Memory B cell (primary cell): ENCODE results near the gene ATRN.
"Not testable (repeated sequence)": the region's sequence is repeated elsewhere in the genome, so short reads cannot be mapped to it uniquely, and the experiment has no call there.

ENCODE experiments used
- ATAC-seq: fragments of 150-1000 bp; cut with Tn5 transposase; 2 replicates; pipeline ENCODE4 v1.10.0; 2021; ENCODE audit warnings: low read depth, mild to moderate bottlenecking, moderate library complexity
- DNase-seq, 2 donors: peaks; one replicate each; pipeline ENCODE4 v3.0.0; 2022; ENCODE audit warnings: low spot score in 2 of 2
- H3K27ac Mint-ChIP-seq: one replicate; pipeline ENCODE4 v1.8.0; 2022; ENCODE audit warnings: mild to moderate bottlenecking, moderate library complexity, mixed read lengths
- H3K27me3 Mint-ChIP-seq: one replicate; pipeline ENCODE4 v1.8.0; 2022; ENCODE audit warnings: mixed read lengths
- H3K36me3 Mint-ChIP-seq: one replicate; pipeline ENCODE4 v1.8.0; 2022; ENCODE audit warnings: mild to moderate bottlenecking, mixed read lengths
- H3K4me1 Mint-ChIP-seq: one replicate; pipeline ENCODE4 v1.8.0; 2022; ENCODE audit warnings: mixed read lengths
- H3K4me3 Mint-ChIP-seq: one replicate; pipeline ENCODE4 v1.8.0; 2022; ENCODE audit warnings: mild to moderate bottlenecking, moderate library complexity, mixed read lengths
- H3K9me3 Mint-ChIP-seq: one replicate; pipeline ENCODE4 v1.8.0; 2022; ENCODE audit warnings: mixed read lengths

The ATRN gene

DNA sequence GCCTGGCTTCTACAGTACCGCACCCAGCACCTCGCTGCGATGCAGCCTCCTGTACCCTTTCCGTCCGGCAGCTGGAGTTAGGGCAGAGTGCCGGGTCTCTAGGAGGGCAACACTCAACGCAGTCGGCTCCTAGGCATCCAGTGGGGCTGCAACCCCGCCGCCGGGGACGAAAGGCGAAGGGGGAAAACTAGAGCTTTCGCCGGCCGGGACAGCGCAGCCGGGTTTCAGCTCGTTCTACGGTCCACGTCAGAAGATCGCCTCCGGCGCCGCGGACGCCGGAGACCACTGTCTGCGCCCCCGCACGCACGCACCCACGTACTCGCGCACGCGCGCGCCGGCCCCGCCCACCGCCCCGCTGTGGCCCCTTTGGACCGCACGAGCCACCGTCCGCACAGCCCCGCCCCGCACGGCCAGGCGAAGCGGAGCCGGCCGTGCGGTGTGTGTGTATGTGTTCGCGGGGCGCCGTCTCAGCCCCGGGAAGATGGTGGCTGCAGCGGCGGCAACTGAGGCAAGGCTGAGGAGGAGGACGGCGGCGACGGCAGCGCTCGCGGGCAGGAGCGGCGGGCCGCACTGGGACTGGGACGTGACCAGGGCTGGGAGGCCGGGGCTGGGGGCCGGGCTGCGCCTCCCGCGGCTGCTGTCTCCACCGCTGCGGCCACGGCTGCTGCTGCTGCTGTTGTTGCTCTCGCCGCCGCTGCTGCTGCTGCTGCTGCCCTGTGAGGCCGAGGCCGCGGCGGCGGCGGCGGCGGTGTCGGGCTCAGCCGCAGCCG, at the start of gene ATRN:
TSS of gene ATRN (plus strand) at position 392 of the 770 bp plus-strand sequence. CDS start at position 482, 90 bp downstream.
- H3K9me3 Mint-ChIP-seq = no peaks in the 10 kb centered on the region
- no peaks in the 10 kb centered on the region for H3K36me3 Mint-ChIP-seq
- H3K4me3 Mint-ChIP-seq = peak within 1 kb of the TSS; percentile 94
- DNase-seq (peak; percentile 87 to 95), ATAC-seq (peak; percentile 92)
- H3K27me3 Mint-ChIP-seq = peaks cover 1% of the 10 kb centered on the region
- peak within 1 kb of the TSS; percentile 86 for H3K27ac Mint-ChIP-seq
- H3K4me1 Mint-ChIP-seq = peaks cover 24% of the 10 kb centered on the region

GRCh38 chr20:3421985-3422384, 48.8 kb upstream of the ATRN start:
- H3K27me3 Mint-ChIP-seq = peaks cover 5% of the 10 kb centered on the region
- no peaks in the 10 kb centered on the region for H3K9me3 Mint-ChIP-seq
- H3K4me1 Mint-ChIP-seq = peaks cover 4% of the 10 kb centered on the region
- H3K4me3 Mint-ChIP-seq = no peak overlapping the region
- no peak overlapping the region for H3K27ac Mint-ChIP-seq
- H3K36me3 Mint-ChIP-seq = no peaks in the 10 kb centered on the region
- no peak for DNase-seq
- no peak for ATAC-seq

DNA sequence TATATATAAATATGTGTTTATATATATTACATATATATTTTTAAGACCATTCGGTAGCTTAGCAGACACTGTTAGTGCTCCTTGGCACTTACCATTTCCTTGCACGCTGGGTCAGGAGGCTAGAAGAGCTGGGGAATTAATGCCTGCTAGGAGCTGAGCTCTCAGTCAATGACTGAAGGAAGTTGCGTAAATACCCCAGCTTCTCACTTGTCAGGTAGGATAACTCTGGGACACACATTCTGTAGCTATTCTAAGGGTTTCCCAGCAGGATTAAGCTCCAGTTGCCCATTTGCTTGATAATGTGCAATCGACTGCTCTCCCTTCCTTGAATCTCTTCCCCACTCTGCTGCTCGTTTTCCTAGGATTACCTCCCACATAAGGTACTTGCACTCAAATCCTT, 47.7 kb upstream of the ATRN start:
- Mint-ChIP-seq H3K4me1 (peaks cover 4% of the 10 kb centered on the region), H3K4me3 (no peak overlapping the region), H3K27ac (no peak overlapping the region), H3K36me3 (no peaks in the 10 kb centered on the region), H3K9me3 (no peaks in the 10 kb centered on the region), H3K27me3 (peaks cover 5% of the 10 kb centered on the region)
- DNase-seq (no peak), ATAC-seq (no peak)

DNA sequence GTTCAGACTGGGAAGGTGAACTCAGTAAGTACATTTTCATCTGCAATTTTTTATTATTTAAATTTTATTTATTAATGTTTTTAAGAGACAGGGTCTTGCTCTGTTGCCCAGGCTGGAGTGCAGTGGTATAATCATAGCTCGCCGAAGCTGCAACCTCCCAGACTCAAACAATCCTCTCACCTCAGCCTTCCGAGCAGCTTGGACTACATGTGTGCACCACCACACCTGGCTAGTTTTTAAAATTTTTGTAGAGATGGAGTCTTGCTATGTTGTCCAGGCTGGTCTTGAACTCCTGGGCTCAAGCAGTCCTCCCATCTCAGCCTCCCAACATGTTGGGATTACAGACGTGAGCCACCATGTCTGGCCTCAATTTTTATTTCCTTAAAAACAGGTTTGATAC, 44.1 kb upstream of the ATRN start:
- DNase-seq, H3K4me3 Mint-ChIP-seq, H3K9me3 Mint-ChIP-seq, H3K36me3 Mint-ChIP-seq, ATAC-seq, H3K4me1 Mint-ChIP-seq, H3K27ac Mint-ChIP-seq, H3K27me3 Mint-ChIP-seq: not testable (repeated sequence)

- DNase-seq (peak in 1 of 2 donors; percentile 15), ATAC-seq (peak; percentile 90)
- no peak overlapping the region for H3K27ac Mint-ChIP-seq
- H3K27me3 Mint-ChIP-seq = no peaks in the 10 kb centered on the region
- H3K4me3 Mint-ChIP-seq = no peak overlapping the region
- no peaks in the 10 kb centered on the region for H3K9me3 Mint-ChIP-seq
- peaks cover 7% of the 10 kb centered on the region for H3K4me1 Mint-ChIP-seq
- H3K36me3 Mint-ChIP-seq = no peaks in the 10 kb centered on the region
Observed at GRCh38 chr20:3430376-3431069, 40.3 kb upstream of the ATRN start.

DNA sequence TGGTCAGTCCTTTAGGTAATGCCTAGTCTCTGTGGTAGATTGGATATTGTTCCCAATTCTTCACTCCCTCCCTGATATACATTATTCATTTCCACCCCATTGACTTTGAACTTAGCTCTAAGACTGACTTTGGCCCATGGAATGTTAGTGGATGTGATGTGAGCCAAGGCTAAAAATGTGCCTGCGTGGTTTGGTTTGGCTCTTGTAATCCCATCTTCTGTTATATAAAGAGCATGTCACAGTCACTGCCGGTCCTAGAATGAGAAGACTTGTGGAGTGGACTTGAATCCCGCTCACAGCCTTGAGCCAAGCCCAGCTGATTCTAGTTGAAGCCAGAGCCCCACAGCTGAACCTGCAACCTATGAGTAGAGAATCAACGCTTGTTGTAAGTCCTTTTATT, 39.7 kb upstream of the ATRN start:
- Mint-ChIP-seq H3K36me3 (no peaks in the 10 kb centered on the region), H3K4me1 (peaks cover 7% of the 10 kb centered on the region), H3K27ac (no peak overlapping the region), H3K27me3 (peaks cover under 1% of the 10 kb centered on the region), H3K9me3 (no peaks in the 10 kb centered on the region), H3K4me3 (no peak overlapping the region)
- no peak for ATAC-seq
- DNase-seq = no peak

- Mint-ChIP-seq H3K36me3 (no peaks in the 10 kb centered on the region), H3K27me3 (peaks cover 3% of the 10 kb centered on the region), H3K4me1 (peaks cover 7% of the 10 kb centered on the region), H3K4me3 (no peak overlapping the region), H3K27ac (no peak overlapping the region), H3K9me3 (no peaks in the 10 kb centered on the region)
- ATAC-seq (no peak), DNase-seq (no peak)
Observed at GRCh38 chr20:3432844-3433243, 38.0 kb upstream of the ATRN start.

DNA sequence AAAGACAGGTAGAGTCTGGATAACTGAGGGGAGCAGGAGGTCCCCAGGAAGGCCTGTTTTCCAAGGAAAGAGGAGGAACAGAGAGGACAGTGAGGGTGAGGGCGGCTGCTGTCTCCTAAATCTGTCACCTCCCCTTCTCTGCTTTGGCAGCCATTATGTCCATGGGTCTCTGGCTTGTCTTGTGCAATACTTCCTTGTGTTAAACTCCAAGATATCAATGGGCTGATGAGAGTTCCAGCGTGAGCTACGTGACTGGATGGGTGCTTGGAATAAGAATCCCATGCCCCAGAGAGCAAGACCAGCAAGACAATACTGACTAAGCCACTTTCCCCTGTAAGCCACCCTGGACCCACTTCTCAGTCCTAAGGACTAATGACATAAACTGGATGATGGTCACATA, 37.1 kb upstream of the ATRN start:
- Mint-ChIP-seq H3K36me3 (no peaks in the 10 kb centered on the region), H3K9me3 (no peaks in the 10 kb centered on the region), H3K4me1 (peaks cover 7% of the 10 kb centered on the region), H3K27ac (no peak overlapping the region), H3K27me3 (peaks cover 6% of the 10 kb centered on the region), H3K4me3 (no peak overlapping the region)
- no peak for ATAC-seq
- no peak for DNase-seq

- no peaks in the 10 kb centered on the region for H3K36me3 Mint-ChIP-seq
- no peak for ATAC-seq
Observed at GRCh38 chr20:3434232-3434631, 36.6 kb upstream of the ATRN start.

DNA sequence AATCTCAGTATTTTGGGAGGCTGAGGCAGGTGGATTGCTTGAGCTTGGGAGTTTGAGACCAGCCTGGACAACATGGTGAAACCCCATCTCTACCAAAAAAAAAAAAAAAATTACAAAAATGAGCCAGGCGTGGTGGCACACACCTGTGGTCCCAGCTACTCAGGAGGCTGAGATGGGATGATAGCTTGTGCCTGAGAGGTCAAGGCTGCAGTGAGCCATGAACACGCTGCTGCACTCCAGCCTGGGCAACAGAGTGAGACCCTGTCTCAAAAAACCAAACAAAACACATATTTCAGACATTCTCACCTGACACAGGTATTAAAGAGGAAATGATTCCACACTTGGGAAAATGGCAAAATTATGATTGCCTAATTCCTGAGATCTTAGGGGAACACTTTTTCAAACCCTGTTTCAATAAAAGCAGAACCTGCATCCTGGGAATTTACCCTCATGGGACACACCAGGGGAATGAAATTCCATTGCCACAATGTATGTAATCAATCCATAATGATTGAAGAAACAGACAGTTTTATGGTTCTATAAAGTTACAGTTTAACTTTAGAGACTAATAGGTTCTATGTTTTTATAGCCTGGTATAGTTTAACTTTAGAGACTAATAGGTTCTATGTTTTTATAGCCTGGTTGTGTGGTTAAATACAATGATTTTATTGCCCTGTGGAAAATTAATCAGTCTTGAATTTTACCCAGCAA, 33.8 kb upstream of the ATRN start:
- H3K36me3 Mint-ChIP-seq = no peaks in the 10 kb centered on the region

More at GRCh38 chr20:3434232-3434631, 36.6 kb upstream of the ATRN start:
- peaks cover 7% of the 10 kb centered on the region for H3K4me1 Mint-ChIP-seq
- DNase-seq = no peak
- peaks cover 6% of the 10 kb centered on the region for H3K27me3 Mint-ChIP-seq
- H3K9me3 Mint-ChIP-seq = no peaks in the 10 kb centered on the region
- no peak overlapping the region for H3K4me3 Mint-ChIP-seq
- no peak overlapping the region for H3K27ac Mint-ChIP-seq

GRCh38 chr20:3446779-3447178, 24.0 kb upstream of the ATRN start:
- no peak overlapping the region for H3K27ac Mint-ChIP-seq
- ATAC-seq = no peak
- DNase-seq = no peak
- H3K27me3 Mint-ChIP-seq = peaks cover 2% of the 10 kb centered on the region
- no peaks in the 10 kb centered on the region for H3K4me1 Mint-ChIP-seq
- no peak overlapping the region for H3K4me3 Mint-ChIP-seq
- no peaks in the 10 kb centered on the region for H3K9me3 Mint-ChIP-seq
- no peaks in the 10 kb centered on the region for H3K36me3 Mint-ChIP-seq

More for the DNA sequence above, 33.8 kb upstream of the ATRN start:
- H3K9me3 Mint-ChIP-seq = no peaks in the 10 kb centered on the region
- ATAC-seq = no peak
- DNase-seq = no peak
- H3K4me1 Mint-ChIP-seq = peaks cover 4% of the 10 kb centered on the region
- H3K4me3 Mint-ChIP-seq = no peak overlapping the region
- H3K27ac Mint-ChIP-seq = no peak overlapping the region
- H3K27me3 Mint-ChIP-seq = peaks cover 8% of the 10 kb centered on the region

DNA sequence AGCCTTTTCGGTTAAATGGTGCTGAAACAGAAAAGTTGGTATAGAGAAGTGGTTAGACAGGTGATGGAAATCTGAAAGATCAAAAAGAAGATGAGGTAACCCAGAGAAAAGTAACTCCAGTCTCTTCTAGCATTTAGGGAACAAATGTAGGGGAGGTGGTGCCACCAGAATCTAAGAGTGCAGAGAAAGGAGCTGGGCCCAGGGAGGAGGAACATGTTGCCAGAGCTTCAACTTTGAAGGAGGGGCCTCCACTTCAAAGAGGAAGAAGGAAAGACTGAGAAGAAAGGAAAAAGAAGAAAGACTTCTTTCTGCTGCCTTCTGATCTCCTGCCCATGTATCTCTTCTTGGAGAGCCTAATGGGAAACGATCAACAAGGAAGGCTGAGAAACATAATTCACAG, 23.5 kb upstream of the ATRN start:
- Mint-ChIP-seq H3K27me3 (peaks cover 2% of the 10 kb centered on the region), H3K36me3 (no peaks in the 10 kb centered on the region), H3K4me1 (no peaks in the 10 kb centered on the region), H3K27ac (no peak overlapping the region), H3K4me3 (no peak overlapping the region), H3K9me3 (no peaks in the 10 kb centered on the region)
- no peak for ATAC-seq
- DNase-seq = no peak

DNA sequence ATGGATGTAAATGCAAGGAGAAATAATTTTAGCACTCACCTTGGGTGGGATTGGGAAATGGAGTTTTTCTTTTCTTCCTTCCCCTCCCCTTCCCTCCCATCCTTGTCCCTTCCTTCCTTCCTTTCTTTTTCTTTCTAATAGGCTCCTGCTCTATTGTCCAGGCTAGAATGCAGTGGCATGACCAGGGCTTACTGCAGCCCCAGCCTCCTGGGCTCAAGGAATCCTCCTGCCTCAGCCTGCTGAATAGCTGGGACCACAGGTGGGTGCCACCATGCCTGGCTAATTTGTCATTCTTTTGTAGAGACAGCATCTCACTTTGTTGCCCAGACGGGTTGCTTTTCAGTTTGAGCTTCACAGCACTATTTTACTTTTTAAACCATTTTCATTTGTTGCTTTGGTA, 21.5 kb upstream of the ATRN start:
- no peak overlapping the region for H3K27ac Mint-ChIP-seq
- DNase-seq (no peak), ATAC-seq (no peak)
- H3K4me1 Mint-ChIP-seq = no peaks in the 10 kb centered on the region
- no peak overlapping the region for H3K4me3 Mint-ChIP-seq
- no peaks in the 10 kb centered on the region for H3K36me3 Mint-ChIP-seq
- peaks cover 4% of the 10 kb centered on the region for H3K27me3 Mint-ChIP-seq
- H3K9me3 Mint-ChIP-seq = no peaks in the 10 kb centered on the region

GRCh38 chr20:3452136-3452535, 18.7 kb upstream of the ATRN start:
- no peak for ATAC-seq
- DNase-seq = no peak
- no peak overlapping the region for H3K4me3 Mint-ChIP-seq

More at GRCh38 chr20:3452136-3452535, 18.7 kb upstream of the ATRN start:
- Mint-ChIP-seq H3K4me1 (no peaks in the 10 kb centered on the region), H3K36me3 (peaks cover 1% of the 10 kb centered on the region), H3K9me3 (no peaks in the 10 kb centered on the region), H3K27me3 (peaks cover 12% of the 10 kb centered on the region), H3K27ac (no peak overlapping the region)
